AG04449 (cell line): ENCODE results near the gene NACC1.

Experiments used
- CTCF ChIA-PET: fragments of 350-600 bp; formaldehyde crosslinking; extraction: SDS; loops from one replicate; lab custom pipeline; 2021; ENCODE audit warnings: antibody characterized with exemption; lab: Yijun Ruan, JAX
- POLR2A ChIA-PET: fragments of 400-600, 350-600 bp; formaldehyde crosslinking; extraction: SDS; loops from one replicate; lab custom pipeline; 2020; ENCODE audit warnings: antibody characterized with exemption, inconsistent platforms; lab: Yijun Ruan, JAX
- DNase-seq: peaks from one replicate; pipeline ENCODE4 v3.0.0-alpha.2; 2010; ENCODE audit warnings: low read depth, low spot score
- H3K4me3 ChIP-seq: 2 replicates; pipeline ENCODE4 v1.5.1; 2011; ENCODE audit warnings: low read depth, mild to moderate bottlenecking, control low read depth, low read length
- TF ChIP-seq, protein P1 (sequence below): IDR thresholded peaks from one replicate; pipeline ENCODE4 v1.5.1; 2011; ENCODE audit warnings: mild to moderate bottlenecking, moderate library complexity, low read length, control low read depth, inconsistent platforms; ENCODE audit not compliant: insufficient read depth; ENCODE audit errors: missing control alignments

The NACC1 gene

DNA sequence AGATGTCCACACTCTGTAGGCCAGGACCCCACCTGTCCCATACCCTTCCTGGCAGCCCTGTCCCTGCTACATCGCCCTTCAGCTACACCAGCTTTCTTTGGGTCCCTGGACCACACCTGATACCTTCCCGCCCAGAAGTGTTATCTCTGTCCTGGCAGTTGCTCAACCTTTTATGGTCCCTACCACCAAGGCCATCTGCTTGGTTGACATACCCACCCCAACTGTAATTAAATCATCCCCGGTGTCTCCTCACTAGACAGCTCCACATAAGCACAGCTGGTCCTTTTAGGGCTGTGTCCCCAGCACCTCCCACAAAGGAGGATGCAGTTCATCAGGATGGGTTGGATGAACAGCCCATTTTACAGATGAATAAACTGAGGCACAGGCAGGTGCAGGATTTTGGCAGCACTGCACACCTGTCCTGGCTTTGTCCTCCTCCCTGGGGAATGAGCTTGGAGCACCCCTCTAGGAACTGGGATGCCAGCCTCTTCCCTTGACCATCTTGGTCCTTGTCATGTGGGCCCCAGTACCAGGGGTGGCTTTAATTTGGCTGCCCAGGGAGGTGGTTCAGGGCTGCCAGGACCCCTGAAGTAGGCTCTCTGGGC is 12.9 kb downstream of the NACC1 start:
- CTCF ChIA-PET = interaction anchor here (0.7 to 2.3 kb wide), 5 partner anchors 17 to 166 kb away, joined by 4 to 9 read pairs (median 6); no protein-coding TSS in a partner anchor
- H3K4me3 ChIP-seq = no peak overlapping the region
- no peak for DNase-seq
- TF ChIP-seq, protein P1, sequence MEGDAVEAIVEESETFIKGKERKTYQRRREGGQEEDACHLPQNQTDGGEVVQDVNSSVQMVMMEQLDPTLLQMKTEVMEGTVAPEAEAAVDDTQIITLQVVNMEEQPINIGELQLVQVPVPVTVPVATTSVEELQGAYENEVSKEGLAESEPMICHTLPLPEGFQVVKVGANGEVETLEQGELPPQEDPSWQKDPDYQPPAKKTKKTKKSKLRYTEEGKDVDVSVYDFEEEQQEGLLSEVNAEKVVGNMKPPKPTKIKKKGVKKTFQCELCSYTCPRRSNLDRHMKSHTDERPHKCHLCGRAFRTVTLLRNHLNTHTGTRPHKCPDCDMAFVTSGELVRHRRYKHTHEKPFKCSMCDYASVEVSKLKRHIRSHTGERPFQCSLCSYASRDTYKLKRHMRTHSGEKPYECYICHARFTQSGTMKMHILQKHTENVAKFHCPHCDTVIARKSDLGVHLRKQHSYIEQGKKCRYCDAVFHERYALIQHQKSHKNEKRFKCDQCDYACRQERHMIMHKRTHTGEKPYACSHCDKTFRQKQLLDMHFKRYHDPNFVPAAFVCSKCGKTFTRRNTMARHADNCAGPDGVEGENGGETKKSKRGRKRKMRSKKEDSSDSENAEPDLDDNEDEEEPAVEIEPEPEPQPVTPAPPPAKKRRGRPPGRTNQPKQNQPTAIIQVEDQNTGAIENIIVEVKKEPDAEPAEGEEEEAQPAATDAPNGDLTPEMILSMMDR = no peak
- POLR2A ChIA-PET = interaction anchor here (1.2 to 2.3 kb wide), 3 partner anchors 10 to 27 kb away, joined by 3 to 8 read pairs (median 4); partner anchors contain the start of genes IER2 and STX10

DNA sequence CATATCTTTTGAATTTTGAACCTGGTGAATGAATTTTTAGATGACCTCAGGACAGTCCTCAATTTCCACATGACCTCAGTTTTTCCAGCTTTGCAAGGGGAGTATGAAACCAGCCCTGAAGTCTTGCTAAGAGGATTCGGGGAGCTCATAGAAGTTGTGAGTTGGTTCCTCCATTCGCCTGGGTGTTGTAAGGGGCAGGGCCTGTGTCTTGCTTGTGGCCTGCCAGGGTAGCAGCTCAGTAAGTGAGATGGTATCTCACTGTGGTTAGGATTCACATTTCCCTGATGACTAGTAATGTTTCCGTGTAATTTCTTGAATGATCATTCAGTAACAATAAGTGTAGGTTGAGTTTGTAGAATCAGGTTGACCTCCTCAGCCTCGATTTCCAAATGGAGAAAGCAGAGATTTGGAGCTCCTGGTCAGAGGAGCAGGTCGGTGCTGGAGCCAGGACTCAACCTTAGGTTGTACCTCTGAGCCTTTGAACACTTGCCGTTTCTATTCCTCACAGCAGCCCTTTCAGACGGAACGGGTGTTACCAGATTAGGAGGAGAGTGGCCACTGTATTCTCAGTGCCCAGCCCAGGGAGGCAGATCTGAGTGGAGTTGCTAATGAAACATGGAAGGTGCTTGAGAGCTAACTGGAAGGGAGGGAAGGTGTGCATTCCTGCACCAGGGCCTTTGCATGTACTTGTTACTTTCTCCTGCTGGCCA is 14.6 kb downstream of the NACC1 start:
- DNase-seq = no peak
- POLR2A ChIA-PET = interaction anchor here (0.7 to 2.3 kb wide), 7 partner anchors 10 to 1250 kb away, joined by 3 to 8 read pairs (median 4); partner anchors contain the start of genes IER2, NACC1 and STX10
- CTCF ChIA-PET = interaction anchor here (0.9 to 2.3 kb wide), 11 partner anchors 9 to 167 kb away, joined by 3 to 9 read pairs (median 3); no protein-coding TSS in a partner anchor
- TF ChIP-seq, protein P1 = no peak
- H3K4me3 ChIP-seq = no peak overlapping the region

GRCh38 chr19:13133241-13133870 is 15.3 kb downstream of the NACC1 start:
- CTCF ChIA-PET = interaction anchor here (0.9 to 2.3 kb wide), 7 partner anchors 9 to 156 kb away, joined by 3 to 9 read pairs (median 3); no protein-coding TSS in a partner anchor
- POLR2A ChIA-PET = interaction anchor here (0.6 to 2.3 kb wide), 3 partner anchors 17 to 1495 kb away, joined by 4 to 8 read pairs (median 8); partner anchors contain the start of genes IER2 and STX10
- DNase-seq = no peak
- no peak overlapping the region for H3K4me3 ChIP-seq
- TF ChIP-seq, protein P1 = no peak

DNA sequence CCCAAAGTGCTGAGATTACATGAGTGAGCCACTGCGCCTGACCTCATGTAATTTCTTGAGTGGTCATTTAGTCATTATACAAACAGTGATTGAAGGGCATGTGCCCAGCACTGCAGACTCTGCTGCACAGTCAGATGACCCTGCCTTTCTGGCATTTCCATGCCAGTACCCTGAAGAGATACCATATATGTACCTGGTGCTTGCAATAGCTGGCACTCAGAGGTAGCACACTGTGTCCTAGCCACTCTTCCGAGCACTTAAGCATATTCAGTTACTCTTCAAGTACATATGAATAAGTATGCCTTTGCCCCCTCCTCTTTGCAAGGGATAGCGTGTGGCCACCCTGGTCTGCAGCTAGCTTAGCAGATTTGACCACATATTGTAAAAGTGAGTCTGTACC is 16.6 kb downstream of the NACC1 start:
- ChIA-PET POLR2A (no interaction called here), CTCF (interaction anchor here (0.7 to 2.1 kb wide), 3 partner anchors 16 to 169 kb away, joined by 3 to 6 read pairs (median 3); partner anchors contain the start of genes IER2 and STX10)
- no peak overlapping the region for H3K4me3 ChIP-seq
- no peak for DNase-seq
- TF ChIP-seq, protein P1 = no peak

GRCh38 chr19:13135068-13136062 is 17.3 kb downstream of the NACC1 start:
- H3K4me3 ChIP-seq = no peak overlapping the region
- ChIA-PET POLR2A (no interaction called here), CTCF (interaction anchor here (0.7 to 2.1 kb wide), 3 partner anchors 15 to 170 kb away, joined by 3 to 6 read pairs (median 6); partner anchors contain the start of genes IER2 and STX10)
- DNase-seq = no peak
- TF ChIP-seq, protein P1 = no peak
